Stimulated activated CD4-positive, alpha-beta T cell treated with anti-CD3 and anti-CD28 coated beads, Interleukin-1b, Interleukin-23, amount 100 ng/mL, for 4 hours (primary cell): ENCODE measurements around the gene VPS35.
"Not testable (repeated sequence)": the region's sequence is repeated elsewhere in the genome, so short reads cannot be mapped to it uniquely, and the experiment has no call there.

Experiments used
- DNase-seq, 2 donors: peaks; one replicate each; pipeline ENCODE4 v3.0.0-alpha.2; 2020; ENCODE audit warnings: low read depth in 2 of 2

VPS35 gene

DNA sequence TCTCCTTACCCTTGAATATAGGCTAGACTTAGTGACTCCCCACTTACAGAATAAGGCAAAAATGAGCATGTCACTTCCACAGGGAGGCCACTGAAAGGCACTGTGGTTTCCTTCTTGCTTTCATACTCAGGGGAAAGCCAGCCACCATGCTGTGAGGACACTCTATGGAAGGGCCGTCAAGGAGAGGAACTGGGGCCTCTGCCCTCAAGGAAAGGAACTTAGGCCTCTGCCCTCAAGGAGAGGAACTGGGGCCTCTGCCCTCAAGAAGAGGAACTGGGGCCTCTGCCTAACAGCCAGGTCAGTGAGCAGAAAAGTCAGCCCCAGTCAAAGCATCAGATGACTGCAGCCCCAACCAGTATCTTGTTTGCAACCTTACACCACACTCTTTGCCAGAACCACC, 30.1 kb downstream of the VPS35 start:
- DNase-seq: no peak

DNA sequence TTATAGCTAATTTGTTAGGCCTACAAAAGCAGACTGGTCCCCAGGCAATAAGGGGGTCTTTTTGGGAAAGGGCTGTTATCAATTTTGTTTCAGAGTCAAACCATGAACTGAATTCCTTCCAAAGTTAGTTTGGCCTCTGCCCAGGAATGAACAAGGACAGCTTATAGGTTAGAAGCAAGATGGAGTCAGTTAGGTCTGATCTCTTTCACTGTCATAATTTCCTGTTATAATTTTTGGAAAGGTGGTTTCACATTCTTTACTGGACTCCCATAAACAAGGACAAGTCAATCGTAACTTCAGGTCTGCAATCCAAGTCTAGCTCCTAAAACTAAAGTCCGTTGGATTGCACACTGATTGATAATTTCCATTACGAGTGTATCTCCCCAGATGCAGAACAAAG, 37.7 kb downstream of the VPS35 start:
- no peak for DNase-seq

DNA sequence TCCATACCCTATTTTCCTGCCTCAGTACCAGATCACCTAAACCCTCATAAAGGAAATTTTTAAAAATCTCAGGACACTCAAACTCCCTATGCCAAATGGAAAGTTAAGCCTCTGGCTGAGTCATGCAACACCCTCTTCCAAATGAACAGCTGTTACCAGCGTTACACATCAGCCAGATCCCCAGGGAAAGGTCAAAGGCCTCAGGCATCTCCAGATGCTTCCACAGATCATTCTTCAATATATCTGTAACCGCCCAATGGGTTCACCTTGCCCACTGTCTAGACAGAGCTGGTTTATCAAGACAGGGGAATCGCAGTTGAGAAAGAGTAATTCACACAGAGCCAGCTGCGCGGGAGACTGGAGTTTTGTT, 38.7 kb downstream of the VPS35 start:
- DNase-seq: no peak

DNA sequence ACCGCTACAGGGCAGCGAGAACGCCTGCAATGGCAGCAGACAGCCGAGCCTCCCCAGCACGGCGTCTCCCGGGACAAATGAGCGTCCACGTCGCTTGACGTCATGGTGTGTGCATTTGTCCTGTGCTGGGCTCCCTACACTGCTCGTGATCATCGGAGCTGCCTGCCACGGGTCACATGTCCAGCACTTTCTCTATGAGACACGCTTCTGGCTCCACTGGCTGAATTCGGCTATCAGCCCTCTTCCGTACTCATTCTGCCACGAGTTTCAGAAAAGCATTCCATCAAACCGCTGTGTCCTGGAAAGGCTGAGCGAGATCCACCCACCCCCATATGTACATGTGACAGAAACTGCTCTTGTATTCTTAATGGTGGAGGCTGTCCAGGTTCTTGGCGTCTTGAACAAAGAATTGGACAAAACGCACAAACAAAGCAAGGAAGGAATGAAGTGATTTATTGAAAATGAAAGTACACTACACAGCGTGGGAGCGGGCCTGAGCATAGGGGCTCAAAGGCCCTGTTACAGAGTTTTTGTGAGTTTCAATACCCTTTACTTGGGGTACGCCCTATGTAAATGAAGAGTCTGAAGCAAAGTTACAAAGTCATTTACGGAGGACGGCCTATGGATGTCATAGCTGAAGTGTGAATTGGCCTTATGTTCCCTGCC, 39.3 kb downstream of the VPS35 start:
- DNase-seq: no peak

DNA sequence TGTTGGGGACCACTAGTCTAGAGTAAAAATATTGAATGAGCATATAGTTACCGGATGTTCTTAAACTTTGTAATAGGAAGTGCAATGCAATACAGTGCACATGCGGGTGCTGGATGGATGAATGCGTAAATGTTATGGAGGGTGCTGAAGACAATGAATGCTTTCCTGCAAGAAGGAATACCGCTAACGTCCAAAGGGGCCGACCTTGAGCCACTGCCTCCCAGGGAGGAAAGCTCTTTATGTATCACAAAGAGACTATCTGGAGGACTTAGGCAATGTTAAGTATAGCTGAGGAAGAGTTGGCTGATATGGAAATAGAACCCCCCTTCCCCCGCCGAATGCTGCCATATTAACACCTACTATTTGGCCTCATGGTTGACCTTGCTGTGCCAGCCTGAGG, 40.3 kb downstream of the VPS35 start:
- DNase-seq: no peak

DNA sequence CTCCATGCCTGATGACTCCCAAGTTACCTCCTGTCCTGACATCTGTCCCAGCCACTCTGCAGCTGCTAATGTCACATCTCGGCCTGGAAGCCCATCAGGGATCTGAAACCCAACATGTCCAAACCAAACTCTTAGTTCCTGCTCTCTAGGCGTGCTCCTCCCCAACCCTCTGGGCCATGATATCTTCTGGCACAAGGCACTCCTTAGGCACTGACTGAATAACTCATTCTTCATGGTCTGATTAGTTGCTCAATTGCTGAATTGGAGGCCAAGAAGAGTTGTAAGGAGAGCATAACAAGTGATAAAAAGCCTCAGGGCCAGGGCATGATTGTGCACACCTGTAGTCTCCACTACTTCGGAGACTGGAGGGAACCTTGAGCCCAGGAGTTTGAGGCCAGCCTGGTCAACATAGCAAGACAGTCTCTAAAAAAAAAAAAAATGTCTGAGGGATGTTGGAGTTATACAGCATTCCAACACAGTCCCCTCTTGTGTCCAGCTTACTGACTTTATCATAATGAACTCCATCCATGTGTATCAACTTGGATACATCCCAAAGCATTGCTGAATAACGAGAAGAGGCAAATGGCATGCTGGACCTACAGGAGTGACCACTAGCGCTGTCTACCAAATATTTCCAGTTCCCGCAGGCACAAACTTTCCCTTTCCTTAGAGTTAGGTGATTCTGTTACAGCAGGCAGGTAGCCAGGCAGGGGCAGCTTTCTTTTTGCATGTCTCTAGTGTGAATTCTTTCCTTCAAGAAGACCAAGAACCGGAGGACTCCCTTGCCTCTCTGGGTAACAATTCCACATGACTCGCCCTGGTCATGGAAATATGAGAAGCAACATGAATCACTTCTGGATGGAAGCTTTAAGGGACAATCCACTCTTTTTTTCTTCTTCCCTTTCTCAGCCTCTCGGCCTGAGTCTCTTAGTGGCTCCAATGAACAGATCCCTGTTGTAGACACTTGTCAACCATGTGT, 49.7 kb downstream of the VPS35 start:
- DNase-seq: no peak

DNA sequence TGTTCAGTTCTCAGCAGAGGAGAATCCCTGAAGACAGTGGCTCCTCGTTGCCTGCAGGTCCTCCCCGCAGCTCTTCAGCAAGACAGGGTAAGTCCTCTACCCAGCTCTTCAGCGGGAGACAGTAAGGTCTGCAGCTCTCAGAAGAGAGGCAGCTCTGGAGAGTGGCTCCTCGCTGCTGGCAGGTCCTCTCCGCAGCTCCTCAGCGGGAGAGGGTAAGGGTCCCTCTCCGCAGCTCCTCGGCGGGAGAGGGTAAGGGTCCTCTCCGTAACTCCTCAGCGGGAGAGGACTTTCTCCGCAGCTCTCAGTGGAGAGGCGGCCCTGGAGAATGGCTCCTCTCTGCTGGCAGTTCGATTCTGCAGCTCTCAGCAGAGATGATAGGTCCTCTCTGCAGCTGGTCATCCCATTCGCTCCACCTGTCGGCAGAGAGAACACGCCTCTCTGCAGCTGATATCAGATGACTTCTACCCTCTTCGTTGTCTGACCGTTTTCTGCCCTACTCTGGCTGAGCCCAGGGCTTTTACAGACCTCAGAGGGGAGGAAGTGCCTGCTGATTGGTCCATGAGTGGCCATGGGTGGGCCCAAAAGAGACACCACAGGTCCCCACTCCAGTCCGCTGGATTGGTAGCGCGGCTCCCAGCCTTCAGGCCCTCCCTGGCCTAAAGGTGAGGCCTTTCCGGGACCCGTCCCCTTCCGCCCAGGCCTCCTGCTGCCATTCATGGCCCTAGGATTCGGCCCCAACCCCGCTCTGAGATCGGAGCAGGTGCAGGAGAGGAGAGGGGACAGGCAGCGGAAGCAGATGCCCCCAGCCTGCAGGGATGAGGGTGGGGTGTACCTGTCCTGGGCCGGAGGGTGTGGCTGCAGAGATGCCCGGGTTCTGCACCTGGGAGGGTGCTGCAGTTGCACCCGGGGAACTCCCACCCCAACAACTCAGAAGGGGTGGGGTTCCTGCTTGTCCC, 55.9 kb downstream of the VPS35 start:
- no peak for DNase-seq

DNA sequence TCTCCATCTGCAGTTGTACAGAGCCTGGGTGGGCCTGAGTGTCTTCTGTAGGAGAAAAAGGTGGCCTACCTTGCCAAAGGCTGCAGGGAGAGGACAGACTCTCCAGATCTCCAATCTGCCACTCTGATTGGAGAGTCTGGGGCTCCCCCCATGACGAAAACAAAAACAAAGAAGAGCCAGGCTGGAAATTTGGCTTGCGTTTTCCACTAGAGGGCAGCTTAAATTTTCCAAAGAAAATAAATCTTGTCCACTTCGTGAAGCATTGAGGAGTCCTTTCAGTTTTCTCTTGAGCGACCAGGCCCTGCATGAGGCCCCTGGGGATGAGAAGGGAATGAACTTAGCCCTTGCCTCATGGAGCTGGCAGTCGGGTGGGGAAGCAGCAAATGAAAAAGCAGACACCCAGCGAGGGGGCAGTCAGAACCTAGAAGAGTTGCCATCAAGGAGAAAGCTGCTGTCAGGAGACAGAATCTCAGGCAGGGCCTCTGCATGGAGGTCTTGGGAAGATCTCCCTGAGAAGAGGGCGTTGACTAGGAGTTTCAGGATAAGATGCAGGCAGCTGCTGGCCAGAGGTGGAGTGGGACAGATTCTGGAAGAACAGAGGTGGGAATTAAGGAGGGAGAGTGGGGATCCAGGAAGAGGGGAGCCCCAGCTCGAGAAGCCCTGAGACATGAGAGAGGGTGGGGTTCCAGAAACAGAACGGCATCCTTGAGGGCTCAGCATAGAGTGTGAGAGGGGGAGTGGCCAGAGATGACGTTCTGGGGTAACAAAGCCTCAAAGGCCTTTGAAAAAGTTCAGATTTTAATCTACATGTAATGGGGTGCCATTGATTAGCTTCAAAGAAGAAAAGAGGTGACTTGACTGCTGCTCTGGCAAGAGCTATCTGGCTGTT, 59.4 kb downstream of the VPS35 start:
- no peak for DNase-seq

DNA sequence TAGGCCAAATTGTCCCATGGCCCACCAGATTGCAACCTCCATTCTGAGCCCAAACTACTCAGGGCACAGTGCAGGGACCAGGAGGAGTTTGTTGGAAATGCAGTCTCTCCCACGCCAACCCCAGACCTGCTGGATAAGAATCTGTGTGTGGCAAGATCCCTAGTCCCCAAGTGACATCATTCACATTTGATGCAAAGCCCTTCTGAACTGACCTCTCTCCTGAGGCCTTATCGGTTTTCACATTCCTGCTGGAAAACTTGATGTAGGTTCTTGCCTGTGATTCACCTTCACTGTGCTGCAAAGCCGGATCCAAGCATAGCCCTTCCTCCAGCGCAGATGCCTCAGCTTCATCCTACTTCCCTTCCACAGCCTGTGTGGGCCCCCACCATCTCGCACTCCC, 61.2 kb downstream of the VPS35 start:
- DNase-seq: no peak

DNA sequence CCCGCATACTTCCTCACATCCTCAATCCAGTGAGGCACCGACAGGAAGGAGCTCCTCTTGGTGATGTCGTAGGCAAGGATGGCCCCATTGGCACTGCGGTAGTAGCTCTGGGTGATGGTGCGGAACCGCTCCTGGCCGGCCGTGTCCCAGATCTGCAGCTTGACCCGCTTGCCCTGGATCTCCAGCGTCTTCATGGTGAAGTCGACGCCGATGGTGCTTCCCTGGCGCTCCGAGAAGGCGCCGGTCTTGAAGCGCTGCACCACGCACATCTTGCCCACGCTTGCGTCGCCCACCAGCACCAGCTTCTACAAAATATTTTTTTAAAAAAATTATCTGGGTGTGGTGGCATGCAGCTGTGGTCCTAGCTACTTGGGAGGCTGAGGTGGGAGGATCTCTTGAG, 62.3 kb downstream of the VPS35 start:
- not testable (repeated sequence) for DNase-seq

DNA sequence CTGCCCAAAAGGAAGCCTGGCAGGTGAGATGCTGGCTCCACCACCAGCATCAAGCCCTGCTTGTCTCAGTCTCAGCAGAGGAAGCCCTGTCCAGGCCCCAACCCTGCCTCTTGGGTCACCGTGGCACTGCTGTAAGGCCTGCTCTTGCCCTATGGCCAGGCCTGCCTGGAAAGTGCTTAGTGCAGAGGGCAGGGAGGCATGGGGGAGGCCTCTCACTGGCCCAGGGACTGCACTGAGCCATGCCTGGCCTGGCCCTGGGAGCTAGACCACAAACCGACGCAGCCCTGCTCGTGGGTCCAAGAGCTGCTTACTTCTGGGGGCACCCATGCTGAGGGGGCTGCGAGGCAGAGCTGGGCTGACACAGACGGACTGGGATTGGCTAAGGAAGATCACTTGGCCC, 64.1 kb downstream of the VPS35 start:
- DNase-seq: not testable (repeated sequence)

DNA sequence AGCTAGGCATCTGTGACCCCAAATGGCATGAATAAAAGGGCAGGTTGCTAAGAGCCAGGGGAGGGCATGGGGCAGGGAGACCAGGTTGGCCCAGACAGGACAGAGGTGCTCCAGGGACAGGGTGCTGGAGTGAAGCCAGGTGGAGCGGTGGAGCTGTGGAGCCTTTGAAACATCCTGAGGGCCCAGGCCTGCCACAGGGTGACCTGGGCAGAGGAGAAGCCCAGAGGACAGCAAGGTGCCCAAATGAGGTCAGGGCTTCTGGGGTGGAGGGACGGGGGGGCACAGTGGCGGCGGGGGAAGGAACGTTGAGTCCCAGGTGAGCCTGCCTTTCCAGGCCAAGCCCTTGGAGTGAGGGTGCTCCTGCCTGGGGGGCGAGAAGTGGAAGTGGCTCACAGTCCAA, 65.3 kb downstream of the VPS35 start:
- not testable (repeated sequence) for DNase-seq

DNA sequence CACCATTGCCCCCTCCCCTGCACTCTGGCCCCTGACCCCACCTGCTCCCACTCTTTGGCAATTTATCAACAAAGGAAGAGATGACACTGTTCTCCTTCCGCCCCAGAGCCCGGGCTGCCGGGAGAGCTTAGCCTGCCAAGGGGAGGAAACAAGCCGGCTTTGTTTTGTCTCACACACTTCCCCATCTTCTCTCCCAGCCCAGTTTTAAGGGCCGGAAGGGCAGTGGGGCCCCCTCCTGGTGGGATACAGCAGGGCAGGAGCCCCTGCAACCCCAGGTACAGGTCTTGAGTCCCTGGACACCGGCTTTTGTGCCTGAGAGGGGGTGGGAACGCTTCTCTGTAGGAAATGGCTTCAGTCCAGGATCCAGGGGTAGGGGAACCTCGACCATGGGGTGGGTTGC, 65.7 kb downstream of the VPS35 start:
- not testable (repeated sequence) for DNase-seq

DNA sequence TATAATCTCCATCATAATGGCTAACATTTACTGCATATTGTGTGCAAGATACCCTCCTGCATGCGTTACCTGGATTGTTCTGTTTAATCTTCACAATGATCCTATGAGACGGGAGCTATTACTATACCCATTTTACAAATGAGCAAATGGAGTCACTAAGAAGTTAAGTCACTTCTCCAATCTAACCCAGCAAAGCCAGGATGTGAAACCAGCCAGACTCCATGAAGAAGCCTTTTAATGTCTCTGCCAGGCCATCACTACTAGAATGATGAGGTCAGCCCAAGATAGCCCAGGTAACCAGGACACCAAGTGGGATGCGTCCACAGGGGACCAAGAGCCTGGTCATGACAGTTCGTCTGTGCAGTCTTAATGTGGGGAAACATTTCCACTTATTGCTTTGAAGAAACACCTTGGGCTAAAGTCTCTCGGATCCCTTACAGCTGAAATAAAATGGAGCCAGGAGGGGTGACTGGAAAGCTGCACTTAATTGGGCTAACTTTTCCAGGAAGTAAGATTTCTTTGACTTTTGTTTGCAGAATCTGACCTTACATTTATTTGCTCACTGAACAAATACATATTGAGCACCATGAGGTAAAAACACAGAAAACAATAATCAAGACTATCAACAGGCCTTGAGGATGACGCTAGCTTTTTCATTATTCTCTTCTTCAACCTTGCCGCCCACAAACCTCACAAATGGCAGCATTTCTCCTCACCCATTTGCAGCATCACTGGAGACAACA, 66.9 kb downstream of the VPS35 start:
- DNase-seq: no peak

DNA sequence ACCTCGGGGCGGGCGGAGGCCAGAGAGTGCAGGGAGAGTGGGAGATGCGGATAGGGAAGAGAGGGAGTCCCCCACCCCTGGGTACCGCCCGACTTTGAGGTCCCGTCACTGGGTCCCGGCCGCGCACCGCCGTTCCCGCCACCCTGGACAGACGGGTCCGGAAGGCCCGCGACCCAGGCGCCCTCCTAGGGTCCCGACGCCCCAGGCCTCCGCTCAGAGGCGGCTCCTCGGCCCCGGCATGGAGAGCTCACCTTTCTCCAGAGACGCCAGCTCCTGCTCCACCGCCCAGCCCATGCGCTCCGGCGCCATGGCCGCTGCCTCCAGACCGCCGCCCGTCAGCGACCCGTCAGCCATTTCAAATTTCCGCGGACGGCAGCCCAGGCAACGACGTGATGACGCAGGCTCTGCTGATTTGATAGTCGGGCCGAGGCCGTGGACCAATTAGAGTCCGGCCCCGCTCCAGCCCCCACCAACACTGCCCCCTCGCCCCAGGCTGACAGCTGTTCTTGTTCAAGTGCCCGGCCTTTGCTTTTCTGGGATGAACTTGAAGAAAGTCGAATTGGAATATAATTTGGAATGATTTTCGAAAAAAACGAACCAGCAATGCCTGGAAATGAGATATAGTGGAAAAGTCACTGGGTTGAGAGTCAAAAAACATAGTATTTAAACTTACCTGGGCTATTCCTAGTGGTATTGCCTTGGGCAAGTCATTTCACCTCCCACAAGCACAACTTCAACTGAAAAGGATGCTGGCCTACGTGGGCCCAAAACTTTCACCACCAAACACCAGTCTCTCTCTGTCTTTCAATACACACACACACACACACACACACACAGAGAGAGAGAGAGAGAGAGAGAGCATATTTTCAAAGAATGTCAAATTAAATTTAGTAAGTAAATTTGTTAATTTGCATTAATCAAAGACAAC, 67.7 kb downstream of the VPS35 start, which contains the start of gene SHCBP1:
Gene SHCBP1 (minus strand): TSS at position 374 of the 928 bp plus-strand sequence. CDS start 20 bp downstream, at position 354.
- peak; percentile 13 to 57 for DNase-seq

DNA sequence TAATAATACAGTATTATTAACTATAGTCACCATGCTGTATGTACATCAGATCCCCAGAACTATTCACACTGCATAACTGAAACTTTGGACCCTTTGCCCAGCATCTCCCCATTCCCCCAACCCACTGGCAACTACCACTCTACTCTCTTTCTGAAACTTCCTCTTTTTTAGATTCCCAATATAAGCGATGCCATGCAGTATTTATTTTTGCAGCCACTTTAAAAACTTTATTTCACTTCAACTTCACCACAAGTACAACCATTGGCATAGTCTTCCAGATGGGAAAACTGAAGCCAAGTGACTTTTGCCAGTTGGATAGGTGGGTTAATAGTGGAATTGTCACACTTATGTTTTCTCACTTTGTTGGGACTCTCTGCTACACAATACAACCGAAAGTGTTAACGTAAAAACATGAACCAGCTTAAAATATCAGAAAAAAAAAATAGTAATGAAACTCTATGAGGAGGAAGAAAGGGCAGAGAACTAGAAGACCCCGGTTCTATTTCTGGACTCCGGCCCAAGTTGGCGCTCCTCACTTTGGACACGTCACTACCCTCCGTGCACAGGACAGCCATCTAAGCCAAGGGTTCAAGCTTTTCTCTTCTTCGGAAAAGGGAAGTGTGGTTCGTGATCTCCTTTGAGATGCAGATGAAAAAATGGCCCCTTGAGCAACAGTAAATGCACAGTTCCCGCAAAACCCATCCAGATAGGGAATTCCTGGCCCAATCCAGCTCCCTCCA, 68.5 kb downstream of the VPS35 start:
- DNase-seq: no peak

DNA sequence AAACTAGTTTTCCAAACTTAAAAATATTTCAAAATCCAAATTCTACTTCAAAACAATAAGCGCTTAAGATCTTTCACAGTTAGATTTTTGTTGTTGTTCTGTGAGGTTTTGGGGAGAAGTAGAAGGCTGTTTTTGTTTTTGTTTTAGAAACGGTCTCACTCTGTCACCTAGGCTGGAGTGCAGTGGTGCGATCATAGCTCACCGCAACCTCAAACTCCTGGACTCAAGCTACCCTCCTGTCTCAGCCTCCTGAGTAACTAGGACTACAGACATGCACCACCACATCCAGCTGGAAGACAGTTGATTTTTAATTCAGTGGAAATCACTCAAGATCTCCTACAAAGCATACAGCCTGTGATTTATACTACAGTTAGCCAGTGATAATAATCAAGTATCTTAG, 70.5 kb downstream of the VPS35 start:
- no peak for DNase-seq

DNA sequence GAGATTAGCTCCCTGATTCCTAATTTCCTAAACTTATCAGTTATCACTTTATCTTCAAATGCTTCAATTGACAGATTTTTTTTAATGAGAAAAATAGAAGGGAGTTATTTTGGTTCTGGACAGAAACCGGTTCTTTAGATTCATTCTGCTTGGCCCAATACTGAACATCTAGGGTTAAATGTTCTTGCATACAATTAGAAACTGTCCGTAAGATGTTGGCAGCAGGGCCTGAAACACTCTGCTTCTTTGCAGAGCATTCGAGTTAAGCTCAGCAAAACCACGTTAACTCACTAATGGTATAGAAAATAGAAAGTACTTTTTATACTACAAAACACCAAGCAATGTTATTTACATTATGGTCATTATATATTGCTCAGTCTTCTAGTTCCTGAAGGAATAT, 75.0 kb downstream of the VPS35 start:
- no peak for DNase-seq
